Dedifferentiated amniotic fluid mesenchymal stem cell (primary cell): Measurements from ENCODE around the gene C1orf105.
A peak's percentile ranks its signal among the peaks of the same experiment; 100 is the strongest.

Experiments used
- DNase-seq: peaks from one replicate; pipeline ENCODE4 v3.0.0-alpha.2; 2016; ENCODE audit errors: extremely low spot score

Gene C1orf105

GRCh38 chr1:172397221-172397620 lies 23.3 kb upstream of the C1orf105 start:
- DNase-seq, result no peak

GRCh38 chr1:172397633-172398032 lies 22.9 kb upstream of the C1orf105 start:
- no peak for DNase-seq

- DNase-seq, result no peak
These were observed 22.3 kb upstream of the C1orf105 start for GRCh38 chr1:172398193-172398592.

DNA sequence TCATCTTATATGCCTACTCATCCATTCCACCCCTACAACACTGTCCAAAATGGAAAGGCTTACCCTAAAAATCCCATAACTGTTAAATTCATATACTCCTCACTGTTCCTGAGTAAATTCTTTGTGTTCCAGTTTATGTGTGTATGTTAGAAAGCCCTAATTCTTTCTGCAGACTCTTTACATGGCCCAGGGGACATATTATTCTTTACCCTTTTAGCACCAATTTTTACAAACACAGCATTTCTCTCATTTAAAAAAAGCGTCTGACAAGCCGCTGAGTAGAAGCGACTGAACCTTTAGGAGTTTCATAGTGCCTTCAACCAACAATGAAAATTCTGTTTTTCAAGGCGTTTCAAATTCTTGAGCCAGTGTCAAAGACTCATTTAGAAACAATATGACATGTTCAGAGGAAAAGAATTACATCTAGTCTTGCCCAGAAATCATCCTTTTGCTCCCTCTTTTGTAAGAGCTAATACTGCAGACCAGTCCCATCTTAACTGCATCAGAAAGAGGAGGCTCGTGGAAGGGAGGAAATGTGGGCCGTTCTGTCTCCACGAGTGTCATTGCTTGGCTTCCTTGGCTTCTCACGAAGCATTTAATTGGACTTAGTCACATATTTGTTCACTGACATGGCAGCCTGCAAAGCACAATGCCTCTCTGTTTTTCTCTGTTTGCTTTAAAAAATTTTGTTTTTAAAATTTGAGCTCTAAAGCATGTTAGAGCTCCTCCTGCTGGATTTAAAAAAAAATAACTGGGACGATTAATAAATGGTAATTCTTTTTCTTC lies 21.3 kb upstream of the C1orf105 start:
- peak; percentile 98 for DNase-seq

- DNase-seq, result no peak
These were observed 20.4 kb upstream of the C1orf105 start for GRCh38 chr1:172399756-172400721.

- no peak for DNase-seq
These were observed 19.8 kb upstream of the C1orf105 start for GRCh38 chr1:172400722-172401105.

DNA sequence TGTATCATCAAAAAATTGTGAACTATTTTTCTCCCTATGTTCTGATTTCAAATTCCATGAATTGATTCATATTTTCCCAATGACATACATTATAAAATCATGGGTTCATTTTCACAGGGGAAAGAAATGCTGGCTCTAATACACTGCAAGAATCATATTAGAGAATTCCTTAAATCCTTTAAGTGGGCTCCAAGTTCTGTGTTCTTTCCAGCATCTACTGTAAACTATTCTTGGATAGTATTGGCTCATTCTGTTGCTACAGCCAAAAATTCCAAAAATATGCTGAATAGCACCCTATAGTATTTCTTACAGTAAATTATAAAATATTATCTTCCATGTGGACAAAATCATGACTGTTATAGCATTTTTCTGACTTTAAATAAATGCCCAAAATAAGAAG lies 19.0 kb upstream of the C1orf105 start:
- DNase-seq, result no peak

GRCh38 chr1:172401892-172402291 lies 18.6 kb upstream of the C1orf105 start:
- DNase-seq, result no peak

- no peak for DNase-seq
These were observed 17.5 kb upstream of the C1orf105 start for GRCh38 chr1:172402878-172403569.

- no peak for DNase-seq
These were observed 16.4 kb upstream of the C1orf105 start for GRCh38 chr1:172404121-172404520.

DNA sequence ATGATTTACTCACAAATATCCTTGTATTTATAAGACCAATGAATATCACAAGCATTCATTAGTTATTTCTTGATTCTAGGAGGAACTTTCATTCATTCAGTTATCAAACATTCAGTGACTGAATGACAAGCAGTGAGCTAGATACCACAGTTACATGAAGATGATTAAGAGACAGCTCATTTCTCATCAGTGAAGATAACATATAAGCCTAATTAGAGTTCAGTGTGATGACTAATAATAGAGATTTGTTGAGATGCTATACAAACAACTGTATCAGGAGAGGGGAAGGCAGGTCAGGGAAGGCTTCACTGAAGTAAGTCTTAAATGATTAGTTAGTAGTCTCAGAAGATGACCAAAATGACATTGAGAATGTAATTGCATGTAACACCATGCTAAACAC lies 14.6 kb upstream of the C1orf105 start:
- DNase-seq, result no peak

DNA sequence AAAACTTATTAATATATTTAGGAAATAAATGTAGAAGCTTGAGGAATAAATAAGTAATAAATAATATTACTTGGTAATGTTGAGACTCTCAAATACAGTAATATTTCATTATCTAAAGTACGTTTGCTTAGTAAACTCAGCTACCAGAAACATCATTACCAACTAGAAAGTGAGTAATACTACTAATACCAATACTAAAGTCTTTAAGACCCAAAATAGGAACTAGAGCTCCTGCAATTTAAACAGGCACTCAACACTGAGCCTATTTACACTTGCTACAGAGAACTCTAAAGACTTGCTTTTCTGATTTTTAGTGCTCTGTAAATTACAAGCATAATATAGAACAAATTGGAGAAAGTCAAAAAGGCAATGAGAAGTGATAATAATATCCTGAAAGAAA lies 13.5 kb upstream of the C1orf105 start:
- no peak for DNase-seq

- peak; percentile 68 for DNase-seq
These were observed 11.5 kb upstream of the C1orf105 start for GRCh38 chr1:172408958-172409357.

GRCh38 chr1:172410027-172410426 lies 10.5 kb upstream of the C1orf105 start:
- DNase-seq, result no peak

- no peak for DNase-seq
These were observed 8.6 kb upstream of the C1orf105 start for GRCh38 chr1:172411791-172412338.

- DNase-seq, result no peak
These were observed 6.2 kb upstream of the C1orf105 start for GRCh38 chr1:172414331-172414730.

DNA sequence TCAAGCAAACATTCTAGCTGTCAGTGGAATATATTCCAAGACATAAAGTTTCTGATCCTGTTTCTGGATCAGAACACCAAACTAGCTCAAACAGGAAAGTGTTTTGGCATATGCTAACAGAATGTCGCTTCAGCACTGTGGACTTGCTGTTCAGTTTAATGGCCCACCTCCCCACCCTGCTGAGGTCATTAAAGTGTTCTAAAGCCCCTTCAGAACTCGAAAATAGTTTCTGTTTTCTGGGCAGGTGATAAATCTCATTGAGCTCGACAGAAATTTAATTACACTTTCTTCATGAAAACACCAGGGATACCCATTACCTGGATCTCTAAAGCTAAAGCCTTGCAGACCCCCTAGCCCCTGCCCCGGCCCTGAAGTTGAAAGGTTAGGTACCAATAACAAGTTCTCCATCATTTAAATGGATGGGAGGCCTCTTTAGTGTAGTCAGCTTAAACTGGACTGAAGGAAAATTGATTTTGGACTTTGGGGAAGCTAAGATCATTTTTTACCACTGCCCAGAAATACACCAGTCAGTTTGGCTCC lies 3.9 kb upstream of the C1orf105 start:
- no peak for DNase-seq

DNA sequence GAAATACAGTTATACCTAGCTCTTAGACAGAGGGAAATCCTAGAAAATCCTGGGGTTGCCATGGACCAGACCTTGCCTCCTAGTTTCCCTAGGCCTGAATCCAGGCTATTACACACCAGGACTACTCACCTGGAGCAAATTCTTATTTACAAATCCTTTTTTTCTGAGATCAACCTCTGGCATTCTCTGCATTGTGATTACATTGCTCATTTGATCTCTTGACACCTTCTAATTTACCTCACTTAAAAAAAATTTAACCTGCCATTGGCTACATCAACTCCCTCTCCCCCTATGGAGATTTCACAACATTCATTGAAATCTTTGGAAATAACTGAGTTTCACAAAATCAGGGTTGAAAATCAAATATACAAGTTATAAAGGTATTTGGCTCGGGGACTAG lies 2.9 kb upstream of the C1orf105 start:
- DNase-seq, result no peak

DNA sequence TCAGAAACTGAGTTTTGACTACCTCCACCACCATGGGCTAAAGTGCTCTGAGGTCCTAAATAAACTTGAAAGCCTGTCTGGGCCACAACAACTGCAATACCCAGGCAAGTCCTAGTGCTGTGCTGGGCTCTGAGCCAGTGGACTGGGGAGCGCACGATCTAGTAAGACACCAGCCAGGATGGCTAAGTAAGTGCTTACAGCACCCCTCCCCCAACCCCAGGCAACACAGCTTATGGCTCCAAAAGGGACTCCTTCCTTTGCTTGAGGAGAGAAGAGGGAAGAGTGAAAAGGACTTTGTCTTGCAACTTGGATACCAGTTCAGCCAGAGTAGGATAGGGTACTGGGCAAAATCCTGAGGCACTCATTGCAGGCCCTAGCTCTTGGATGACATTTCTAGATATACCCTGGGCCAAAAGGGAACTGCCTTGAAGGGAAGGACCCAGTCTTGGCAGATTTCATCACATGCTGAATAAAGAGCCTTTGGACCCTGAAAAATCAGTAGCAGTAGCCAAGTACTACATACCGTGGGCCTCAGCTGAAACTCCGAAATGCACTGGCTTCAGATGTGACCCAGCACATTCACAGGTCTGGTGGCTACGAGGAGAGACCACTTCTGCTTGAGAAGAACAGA lies 1.6 kb downstream of the C1orf105 start:
- no peak for DNase-seq

DNA sequence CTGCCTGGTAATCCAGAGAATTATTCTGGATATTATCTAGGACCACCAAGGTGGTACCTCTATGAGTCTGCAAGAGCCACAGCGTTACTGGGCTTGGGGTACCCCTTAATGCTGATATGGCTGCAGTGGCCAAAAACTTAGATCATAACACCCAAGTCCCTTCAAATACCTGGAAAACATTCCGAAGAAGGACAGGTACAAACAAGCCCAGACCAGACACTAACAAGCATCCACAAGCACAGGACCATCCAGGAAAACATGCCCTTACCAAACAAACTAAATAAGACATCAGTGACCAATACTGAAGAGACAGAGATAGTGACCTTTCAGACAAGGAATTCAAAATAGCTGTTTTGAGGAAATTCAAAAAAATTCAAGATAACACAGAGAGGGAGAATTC lies 2.9 kb downstream of the C1orf105 start:
- no peak for DNase-seq

DNA sequence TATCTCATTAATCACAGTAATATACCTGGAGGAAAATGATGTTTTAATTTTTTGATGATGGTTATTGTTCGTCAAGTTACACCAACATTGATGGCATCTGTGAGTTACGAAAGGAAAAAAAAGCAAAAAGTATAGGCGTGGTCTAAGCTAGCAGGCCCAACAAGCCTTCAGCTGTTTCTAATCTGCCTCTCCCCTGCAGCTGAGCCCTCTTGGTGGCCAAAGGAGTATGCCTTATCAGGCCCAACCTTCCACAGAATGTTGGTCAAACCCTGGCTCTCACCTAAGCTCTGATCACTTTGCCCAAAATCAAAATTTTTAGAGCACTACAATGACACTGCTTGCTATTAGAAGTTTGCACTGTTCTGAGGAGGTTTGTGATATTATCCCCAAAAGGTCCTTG lies 4.9 kb downstream of the C1orf105 start:
- DNase-seq, result no peak
